ENCODE measurements around the gene MIOS. TPM values are rescaled to one million over a fixed set of nuclear protein-coding genes. Genes with fewer than 3 reads are reported as not detected.

Gene MIOS
- total and polyA plus RNA-seq, 9 of the 15 experiments (the other 6 are each of a cell fraction or from before 2014, with no cell fraction given): 7.8 to 47.8 (median 30.6) TPM

DNA sequence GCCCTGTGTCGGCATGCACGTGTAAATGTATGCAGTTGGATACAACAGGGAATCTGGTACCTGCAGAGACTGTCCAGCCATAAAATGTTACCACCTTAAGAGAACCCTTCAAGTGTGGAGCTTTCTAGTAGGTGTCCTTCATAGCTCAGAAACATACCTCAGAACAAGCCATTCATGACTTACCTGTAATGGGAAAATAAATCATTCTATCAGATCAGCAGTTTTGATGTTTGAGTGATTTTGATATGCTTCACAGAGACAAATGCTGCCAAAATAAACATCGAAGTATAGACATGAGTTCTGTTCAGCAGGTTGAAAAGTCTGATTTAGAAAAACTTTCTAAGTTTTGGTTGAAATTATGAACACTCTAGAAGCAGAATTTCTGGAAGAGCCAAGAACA, 40.3 kb downstream of the MIOS start:
- BruUV-seq (replicated peaks): no TSS peak

DNA sequence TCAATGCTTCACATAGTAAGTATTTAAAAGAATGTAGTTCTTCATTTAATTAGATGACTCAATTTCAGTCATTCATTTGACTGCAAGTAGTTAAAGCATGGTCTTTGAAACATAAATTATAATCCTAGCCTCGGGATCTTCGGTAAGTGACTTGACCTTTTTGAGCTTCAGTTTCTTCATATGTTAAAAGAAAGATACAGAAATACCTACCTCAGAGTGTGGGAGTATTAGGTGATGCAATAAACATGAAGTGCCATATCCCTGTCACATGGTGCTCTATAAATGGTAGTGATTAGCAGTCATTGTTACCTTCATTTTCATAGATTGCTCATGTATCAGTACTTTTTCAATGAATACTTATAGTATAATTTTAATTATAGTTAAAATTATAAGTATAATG, 42.6 kb downstream of the MIOS start:
- no peaks in the 10 kb centered on the region for H3K27me3 ChIP-seq (ENCODE audit: control insufficient read depth in 2 of 2, insufficient read depth in 2 of 2, low read length in 2 of 2)
- H3K4me1 ChIP-seq (replicated peaks in 1 of 2; ENCODE audit: control insufficient read depth in 2 of 2, insufficient read depth in 2 of 2, low read length in 2 of 2): peaks cover 0 to 10% of the 10 kb centered on the region in 2 experiments; a peak in 2 of 5 replicates
- no peaks in the 10 kb centered on the region for H4K20me1 ChIP-seq (replicated peaks; ENCODE audit: control insufficient read depth, insufficient read depth, low read length)
- H3K9me3 ChIP-seq (replicated peaks; ENCODE audit: control insufficient read depth, insufficient read depth, low read depth, low read length): no peaks in the 10 kb centered on the region
- no peak overlapping the region for H3K27ac ChIP-seq (ENCODE audit: extremely low read depth, low read depth, low read length)
- no peak for DNase-seq (ENCODE audit: extremely low read depth in 1 of 4, low spot score in 3 of 4)
- ATAC-seq: no peak
- ChIA-PET CTCF (ENCODE audit: low intra/inter-chr PET ratio) (no interaction called here), POLR2A (no interaction called here)
- in situ Hi-C loops (cut with MboI): no loop called here
- H3K9me1 ChIP-seq (ENCODE audit: control insufficient read depth, insufficient read depth, low read length): no peaks in the 10 kb centered on the region
- intact Hi-C loops (cut with micrococcal nuclease): no loop called here
- BruUV-seq (replicated peaks): no TSS peak
- WGBS (ENCODE audit: insufficient coverage, low coverage, missing lambda C conversion rate): 45% methylated on average over 2 of the region's 2 CpGs
- FAIRE-seq: no peak
- no peak overlapping the region for H3K9ac ChIP-seq (ENCODE audit: insufficient read depth in 1 of 2, low read depth in 2 of 2, low read length in 2 of 2)
- H3K4me2 ChIP-seq (ENCODE audit: insufficient read depth, low read length): no peak overlapping the region
- no peak overlapping the region for H3K4me3 ChIP-seq
- H3K36me3 ChIP-seq (ENCODE audit: control insufficient read depth, insufficient read depth, low read length): peaks cover 17% of the 10 kb centered on the region; the same call in 2 of the 3 replicates
- TF ChIP-seq CEBPG (CRISPR knock-in tag; IDR thresholded peaks at IDR 0.05) (no peak), CEBPG (tag; conservative IDR thresholded peaks at IDR 0.05 in 1 of 2, IDR thresholded peaks at IDR 0.05 in 1 of 2) (peak; percentile 40 to 83), ZNF232 (CRISPR knock-in tag; IDR thresholded peaks at IDR 0.05) (no peak), CEBPB (tag; IDR thresholded peaks at IDR 0.05) (peak; percentile 61)
- TF ChIP-seq, protein P1, sequence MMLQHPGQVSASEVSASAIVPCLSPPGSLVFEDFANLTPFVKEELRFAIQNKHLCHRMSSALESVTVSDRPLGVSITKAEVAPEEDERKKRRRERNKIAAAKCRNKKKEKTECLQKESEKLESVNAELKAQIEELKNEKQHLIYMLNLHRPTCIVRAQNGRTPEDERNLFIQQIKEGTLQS (IDR thresholded peaks at IDR 0.05): peak; percentile 84
- TF ChIP-seq, protein P1 (CRISPR knock-in tag; conservative IDR thresholded peaks at IDR 0.05): no peak
- H2AFZ ChIP-seq (ENCODE audit: low read depth, low read length): no peak overlapping the region
- H3K79me2 ChIP-seq (ENCODE audit: control insufficient read depth, insufficient read depth, low read length): no peaks in the 10 kb centered on the region

More for the DNA sequence above, 40.3 kb downstream of the MIOS start:
- Histone ChIP-seq H3K79me2 (ENCODE audit: control insufficient read depth, insufficient read depth, low read length) (no peaks in the 10 kb centered on the region), H3K9me3 (replicated peaks; ENCODE audit: control insufficient read depth, insufficient read depth, low read depth, low read length) (no peaks in the 10 kb centered on the region), H3K9ac (ENCODE audit: insufficient read depth in 1 of 2, low read depth in 2 of 2, low read length in 2 of 2) (no peak overlapping the region), H3K27me3 (ENCODE audit: control insufficient read depth in 2 of 2, insufficient read depth in 2 of 2, low read length in 2 of 2) (no peaks in the 10 kb centered on the region), H4K20me1 (replicated peaks; ENCODE audit: control insufficient read depth, insufficient read depth, low read length) (no peaks in the 10 kb centered on the region), H3K27ac (ENCODE audit: extremely low read depth, low read depth, low read length) (no peak overlapping the region), H3K4me1 (replicated peaks in 1 of 2; ENCODE audit: control insufficient read depth in 2 of 2, insufficient read depth in 2 of 2, low read length in 2 of 2) (no peaks in the 10 kb centered on the region), H2AFZ (ENCODE audit: low read depth, low read length) (no peak overlapping the region), H3K36me3 (ENCODE audit: control insufficient read depth, insufficient read depth, low read length) (peaks cover 17% of the 10 kb centered on the region; the same call in 2 of the 3 replicates), H3K9me1 (ENCODE audit: control insufficient read depth, insufficient read depth, low read length) (no peaks in the 10 kb centered on the region), H3K4me3 (no peak overlapping the region), H3K4me2 (ENCODE audit: insufficient read depth, low read length) (no peak overlapping the region)
- WGBS (ENCODE audit: insufficient coverage, low coverage, missing lambda C conversion rate): 57% methylated on average over 3 of the region's 3 CpGs
- POLR2A ChIA-PET: no interaction called here
- FAIRE-seq (no peak), DNase-seq (ENCODE audit: extremely low read depth in 1 of 4, low spot score in 3 of 4) (no peak), ATAC-seq (no peak)
- intact Hi-C loops (cut with micrococcal nuclease) (no loop called here), in situ Hi-C loops (cut with MboI) (no loop called here)
- CTCF ChIA-PET (ENCODE audit: low intra/inter-chr PET ratio): no interaction called here
- no peak for TF ChIP-seq ZNF764 (CRISPR knock-in tag; IDR thresholded peaks at IDR 0.05; ENCODE audit: low read depth)
- TF ChIP-seq, protein P2, sequence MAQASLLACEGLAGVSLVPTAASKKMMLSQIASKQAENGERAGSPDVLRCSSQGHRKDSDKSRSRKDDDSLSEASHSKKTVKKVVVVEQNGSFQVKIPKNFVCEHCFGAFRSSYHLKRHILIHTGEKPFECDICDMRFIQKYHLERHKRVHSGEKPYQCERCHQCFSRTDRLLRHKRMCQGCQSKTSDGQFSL (CRISPR knock-in tag; IDR thresholded peaks at IDR 0.05): no peak
- TF ChIP-seq, protein P2 (tag; IDR thresholded peaks at IDR 0.05): no peak
- no peak for TF ChIP-seq ZNF232 (CRISPR knock-in tag; IDR thresholded peaks at IDR 0.05)
- TF ChIP-seq BRCA1 (IDR thresholded peaks at IDR 0.05): no peak
- no peak for TF ChIP-seq BRCA1 (CRISPR knock-in tag; IDR thresholded peaks at IDR 0.05)
- no peak for TF ChIP-seq MYBL2 (IDR thresholded peaks at IDR 0.05; ENCODE audit: low read depth)
- no peak for TF ChIP-seq MYBL2 (CRISPR knock-in tag; IDR thresholded peaks at IDR 0.05; ENCODE audit: borderline replicate concordance)
- no peak for TF ChIP-seq ZFPM2 (CRISPR knock-in tag; IDR thresholded peaks at IDR 0.05)

Measured in K562 (cell line).